ENCODE results near the gene SLC5A11.
A peak's percentile ranks its signal among the peaks of the same experiment; 100 is the strongest.

The SLC5A11 gene

DNA sequence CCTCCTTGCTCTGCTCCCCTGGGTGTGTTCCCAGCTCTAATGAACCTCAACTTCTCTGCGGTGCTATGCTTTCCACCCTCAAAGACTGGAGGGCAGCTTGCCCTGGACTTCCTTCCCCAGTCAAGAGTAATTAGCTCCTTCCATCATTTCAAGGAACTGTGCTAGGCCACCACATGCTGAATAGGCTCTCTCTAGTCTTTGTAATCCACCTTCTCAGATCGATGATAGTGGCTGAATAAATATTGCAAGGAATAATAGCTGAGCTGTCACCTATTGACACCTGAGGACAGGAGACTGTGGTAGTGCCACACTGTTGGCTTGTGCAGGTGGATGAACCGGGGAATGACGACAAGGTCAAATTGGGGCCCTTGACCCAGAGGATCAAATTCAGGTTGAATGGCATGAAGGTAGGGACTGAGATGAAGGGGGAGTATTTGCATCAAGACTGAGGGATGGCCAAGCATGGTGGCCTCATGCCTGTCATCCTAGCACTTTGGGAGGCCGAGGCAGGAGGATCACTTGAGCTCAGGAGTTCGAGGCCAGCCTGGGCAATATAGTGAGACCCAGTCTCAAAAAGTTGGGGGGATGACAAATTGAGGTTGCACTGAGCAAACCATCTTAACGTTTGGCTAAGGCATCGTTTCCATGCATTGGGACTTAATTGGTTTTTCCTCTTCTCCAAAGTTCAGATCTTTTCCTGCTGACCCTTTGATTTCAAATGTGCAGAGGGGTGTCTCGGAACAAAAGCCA, 18.8 kb upstream of the SLC5A11 start:
- Histone ChIP-seq H3K23ac (ENCODE audit: low read length in 2 of 2) (no peak overlapping the region), H2AK5ac (ENCODE audit: low read length, severe bottlenecking) (no peak overlapping the region), H4K8ac (ENCODE audit: low read length) (no peak overlapping the region), H2BK120ac (ENCODE audit: low read depth, low read length) (no peak overlapping the region), H3K79me1 (replicated peaks; ENCODE audit: low read length, poor library complexity, severe bottlenecking) (peaks cover 14% of the 10 kb centered on the region), H3K4me2 (ENCODE audit: low read length, poor library complexity, severe bottlenecking) (no peak overlapping the region), H2BK5ac (ENCODE audit: low read depth, low read length, poor library complexity, severe bottlenecking) (no peak overlapping the region), H3K9me3 (ENCODE audit: control insufficient read depth, low read length) (no peaks in the 10 kb centered on the region), H3K27me3 (ENCODE audit: control insufficient read depth in 1 of 2, insufficient read depth in 1 of 2, low read length in 2 of 2) (no peaks in the 10 kb centered on the region), H3K18ac (ENCODE audit: low read depth in 1 of 2, low read length in 2 of 2) (no peak overlapping the region), H2BK15ac (ENCODE audit: low read depth, poor library complexity, severe bottlenecking) (no peak overlapping the region), H3K14ac (ENCODE audit: low read length in 2 of 2) (no peak overlapping the region), H3K4ac (ENCODE audit: low read depth in 1 of 2, low read length in 2 of 2) (no peak overlapping the region), H2AFZ (ENCODE audit: low read depth, low read length) (no peak overlapping the region), H3K36me3 (ENCODE audit: control insufficient read depth in 1 of 2, insufficient read depth in 2 of 2, low read depth in 1 of 2, low read length in 2 of 2) (peaks cover 56 to 65% of the 10 kb centered on the region in 2 experiments), H2BK12ac (ENCODE audit: low read length in 2 of 2) (no peak overlapping the region), H3K4me3 (ENCODE audit: insufficient read depth in 1 of 2, low read depth in 1 of 2, low read length in 2 of 2) (no peak overlapping the region), H3K4me1 (ENCODE audit: control insufficient read depth, insufficient read depth, low read depth, low read length) (no peaks in the 10 kb centered on the region), H3K9ac (ENCODE audit: low read length) (no peak overlapping the region), H3K27ac (ENCODE audit: low read length, poor library complexity, severe bottlenecking) (no peak overlapping the region), H4K91ac (ENCODE audit: low read length) (no peak overlapping the region)
- 96% methylated on average over 9 of the region's 9 CpGs for WGBS
- no peak for DNase-seq

DNA sequence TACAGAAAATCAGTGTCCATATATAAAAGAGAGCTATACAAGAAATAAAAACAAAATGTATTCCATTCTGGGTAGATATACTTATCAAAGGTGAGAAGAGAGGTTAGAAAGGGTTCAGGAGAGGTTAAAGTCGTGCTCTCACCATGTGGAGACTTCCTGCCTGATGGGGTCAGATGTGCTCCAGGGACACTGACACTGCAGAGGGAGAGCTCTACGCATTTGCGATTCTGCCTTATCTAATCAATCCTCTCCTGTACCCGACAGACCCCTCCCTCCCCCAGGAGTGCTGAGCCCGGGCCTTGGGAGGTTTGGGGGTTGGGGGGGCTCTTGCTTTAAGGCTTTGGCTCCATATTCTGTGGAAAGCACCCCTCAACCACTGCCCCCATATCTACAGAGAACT, 16.6 kb upstream of the SLC5A11 start:
- WGBS = 100% methylated on average over 1 of the region's 5 CpGs
- Histone ChIP-seq H2BK120ac (ENCODE audit: low read depth, low read length) (no peak overlapping the region), H2BK12ac (ENCODE audit: low read length in 2 of 2) (no peak overlapping the region), H3K9ac (ENCODE audit: low read length) (no peak overlapping the region), H3K4me2 (ENCODE audit: low read length, poor library complexity, severe bottlenecking) (no peak overlapping the region), H4K8ac (ENCODE audit: low read length) (no peak overlapping the region), H2BK5ac (ENCODE audit: low read depth, low read length, poor library complexity, severe bottlenecking) (no peak overlapping the region), H3K27me3 (ENCODE audit: control insufficient read depth in 1 of 2, insufficient read depth in 1 of 2, low read length in 2 of 2) (no peaks in the 10 kb centered on the region), H2AK5ac (ENCODE audit: low read length, severe bottlenecking) (no peak overlapping the region), H3K9me3 (ENCODE audit: control insufficient read depth, low read length) (no peaks in the 10 kb centered on the region), H3K23ac (ENCODE audit: low read length in 2 of 2) (no peak overlapping the region), H3K79me1 (replicated peaks; ENCODE audit: low read length, poor library complexity, severe bottlenecking) (peaks cover 5% of the 10 kb centered on the region), H3K4me1 (ENCODE audit: control insufficient read depth, insufficient read depth, low read depth, low read length) (peaks cover 1% of the 10 kb centered on the region), H3K18ac (ENCODE audit: low read depth in 1 of 2, low read length in 2 of 2) (no peak overlapping the region), H4K91ac (ENCODE audit: low read length) (no peak overlapping the region), H3K36me3 (ENCODE audit: control insufficient read depth in 1 of 2, insufficient read depth in 2 of 2, low read depth in 1 of 2, low read length in 2 of 2) (peaks cover 36 to 45% of the 10 kb centered on the region in 2 experiments), H2AFZ (ENCODE audit: low read depth, low read length) (no peak overlapping the region), H3K4ac (ENCODE audit: low read depth in 1 of 2, low read length in 2 of 2) (no peak overlapping the region), H3K14ac (ENCODE audit: low read length in 2 of 2) (no peak overlapping the region), H3K27ac (ENCODE audit: low read length, poor library complexity, severe bottlenecking) (no peak overlapping the region), H3K4me3 (ENCODE audit: insufficient read depth in 1 of 2, low read depth in 1 of 2, low read length in 2 of 2) (no peak overlapping the region), H2BK15ac (ENCODE audit: low read depth, poor library complexity, severe bottlenecking) (no peak overlapping the region)
- DNase-seq = no peak

DNA sequence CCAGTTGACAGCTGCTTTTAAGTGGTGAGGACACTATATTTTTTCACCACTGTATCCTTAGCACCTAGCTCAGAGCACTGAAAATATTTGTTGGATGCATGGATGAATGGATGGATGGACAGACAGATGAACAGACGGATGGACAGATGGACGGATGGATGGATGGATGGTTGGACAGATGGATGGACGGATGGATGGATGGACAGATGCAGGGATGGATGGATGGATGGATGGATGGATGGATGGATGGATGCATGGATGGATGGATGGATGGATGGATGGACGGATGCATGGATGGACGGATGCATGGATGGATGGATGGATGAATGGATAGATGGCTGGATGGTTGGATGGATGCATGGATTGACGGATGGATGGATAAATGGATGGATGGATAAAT, 12.4 kb upstream of the SLC5A11 start:
- Histone ChIP-seq H2BK12ac (ENCODE audit: low read length in 2 of 2) (no peak overlapping the region), H4K91ac (ENCODE audit: low read length) (no peak overlapping the region), H3K4me3 (ENCODE audit: insufficient read depth in 1 of 2, low read depth in 1 of 2, low read length in 2 of 2) (no peak overlapping the region), H2AFZ (ENCODE audit: low read depth, low read length) (no peak overlapping the region), H2AK5ac (ENCODE audit: low read length, severe bottlenecking) (no peak overlapping the region), H3K9me3 (ENCODE audit: control insufficient read depth, low read length) (no peaks in the 10 kb centered on the region), H2BK5ac (ENCODE audit: low read depth, low read length, poor library complexity, severe bottlenecking) (no peak overlapping the region), H2BK120ac (ENCODE audit: low read depth, low read length) (no peak overlapping the region), H3K14ac (ENCODE audit: low read length in 2 of 2) (peak overlapping the region in 1 of 2 experiments; percentile 30), H3K27me3 (ENCODE audit: control insufficient read depth in 1 of 2, insufficient read depth in 1 of 2, low read length in 2 of 2) (no peaks in the 10 kb centered on the region), H3K9ac (ENCODE audit: low read length) (no peak overlapping the region), H3K27ac (ENCODE audit: low read length, poor library complexity, severe bottlenecking) (no peak overlapping the region), H2BK15ac (ENCODE audit: low read depth, poor library complexity, severe bottlenecking) (no peak overlapping the region), H3K4me2 (ENCODE audit: low read length, poor library complexity, severe bottlenecking) (no peak overlapping the region), H4K8ac (ENCODE audit: low read length) (no peak overlapping the region), H3K18ac (ENCODE audit: low read depth in 1 of 2, low read length in 2 of 2) (no peak overlapping the region), H3K4ac (ENCODE audit: low read depth in 1 of 2, low read length in 2 of 2) (no peak overlapping the region), H3K4me1 (ENCODE audit: control insufficient read depth, insufficient read depth, low read depth, low read length) (peaks cover 6% of the 10 kb centered on the region), H3K79me1 (replicated peaks; ENCODE audit: low read length, poor library complexity, severe bottlenecking) (no peaks in the 10 kb centered on the region), H3K36me3 (ENCODE audit: control insufficient read depth in 1 of 2, insufficient read depth in 2 of 2, low read depth in 1 of 2, low read length in 2 of 2) (peaks cover 5 to 11% of the 10 kb centered on the region in 2 experiments), H3K23ac (ENCODE audit: low read length in 2 of 2) (no peak overlapping the region)
- WGBS = 93% methylated on average over 6 of the region's 6 CpGs
- no peak for DNase-seq

DNA sequence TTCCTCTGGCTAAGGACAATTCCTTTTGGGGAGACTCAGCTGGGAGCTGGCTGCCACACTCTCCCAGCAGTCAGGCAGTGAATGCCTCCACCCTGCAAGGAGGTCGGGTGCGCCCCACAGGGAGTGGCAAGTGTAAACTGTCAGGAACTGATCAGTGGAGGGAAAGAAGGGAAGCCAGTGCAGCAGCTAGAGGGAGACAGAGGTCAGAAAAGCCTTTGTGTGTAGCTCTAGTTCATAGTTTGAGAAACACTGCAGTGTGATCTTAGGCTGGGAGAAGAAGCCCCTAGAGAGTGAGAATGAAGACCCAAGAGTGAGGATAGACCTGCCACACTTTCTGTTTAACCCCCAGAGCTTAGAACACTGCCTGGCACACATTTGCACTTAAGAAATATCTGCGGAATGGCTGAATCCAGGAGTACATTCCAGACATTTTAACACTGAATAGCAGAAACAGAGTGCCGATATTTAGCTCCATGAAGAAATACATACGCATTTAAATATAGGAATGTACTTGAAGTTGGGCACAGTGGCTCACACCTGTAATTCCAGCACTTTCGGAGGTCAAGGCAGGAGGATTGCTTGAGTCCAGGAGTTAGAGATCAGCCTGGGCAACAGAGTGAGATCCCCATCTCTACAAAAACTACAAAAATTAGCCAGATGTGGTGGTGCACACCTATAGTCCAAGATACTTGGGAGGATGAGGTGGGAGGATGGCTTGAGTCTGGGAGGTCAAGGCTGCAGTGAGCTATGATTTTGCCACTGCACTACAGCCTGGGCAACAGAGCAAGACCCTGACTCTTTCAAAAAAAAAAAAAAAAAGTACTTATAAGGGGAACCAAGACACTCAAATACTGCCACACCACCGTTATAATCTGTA, 11.1 kb upstream of the SLC5A11 start:
- peak; percentile 42 for DNase-seq
- Histone ChIP-seq H4K8ac (ENCODE audit: low read length) (no peak overlapping the region), H2BK12ac (ENCODE audit: low read length in 2 of 2) (no peak overlapping the region), H3K18ac (ENCODE audit: low read depth in 1 of 2, low read length in 2 of 2) (no peak overlapping the region), H3K4me2 (ENCODE audit: low read length, poor library complexity, severe bottlenecking) (no peak overlapping the region), H3K23ac (ENCODE audit: low read length in 2 of 2) (peak overlapping the region in 1 of 2 experiments; percentile 37), H3K9me3 (ENCODE audit: control insufficient read depth, low read length) (no peaks in the 10 kb centered on the region), H3K4ac (ENCODE audit: low read depth in 1 of 2, low read length in 2 of 2) (no peak overlapping the region), H2AK5ac (ENCODE audit: low read length, severe bottlenecking) (no peak overlapping the region), H2AFZ (ENCODE audit: low read depth, low read length) (peak overlapping the region; percentile 3), H3K27me3 (ENCODE audit: control insufficient read depth in 1 of 2, insufficient read depth in 1 of 2, low read length in 2 of 2) (no peaks in the 10 kb centered on the region), H2BK5ac (ENCODE audit: low read depth, low read length, poor library complexity, severe bottlenecking) (peak overlapping the region; percentile 51), H4K91ac (ENCODE audit: low read length) (no peak overlapping the region), H3K9ac (ENCODE audit: low read length) (no peak overlapping the region), H3K14ac (ENCODE audit: low read length in 2 of 2) (no peak overlapping the region), H3K27ac (ENCODE audit: low read length, poor library complexity, severe bottlenecking) (peak overlapping the region; percentile 37), H3K4me3 (ENCODE audit: insufficient read depth in 1 of 2, low read depth in 1 of 2, low read length in 2 of 2) (no peak overlapping the region), H3K79me1 (replicated peaks; ENCODE audit: low read length, poor library complexity, severe bottlenecking) (no peaks in the 10 kb centered on the region), H3K4me1 (ENCODE audit: control insufficient read depth, insufficient read depth, low read depth, low read length) (peaks cover 16% of the 10 kb centered on the region), H2BK120ac (ENCODE audit: low read depth, low read length) (no peak overlapping the region), H2BK15ac (ENCODE audit: low read depth, poor library complexity, severe bottlenecking) (no peak overlapping the region), H3K36me3 (ENCODE audit: control insufficient read depth in 1 of 2, insufficient read depth in 2 of 2, low read depth in 1 of 2, low read length in 2 of 2) (peaks cover 0 to under 1% of the 10 kb centered on the region in 2 experiments)
- 81% methylated on average over 7 of the region's 7 CpGs for WGBS

All from mesenchymal stem cell (in vitro differentiated cells and primary cell).